ENCODE data around the gene TGFB3. TPM values are rescaled to one million over a fixed set of nuclear protein-coding genes. Genes with fewer than 3 reads are reported as not detected.

TGFB3 gene
- total RNA-seq, 1 donor from 2014 or later, result not detected

GRCh38 chr14:75939200-75939599, 42.6 kb downstream of the TGFB3 start:
- no peak overlapping the region for H3K9ac ChIP-seq
- H3K36me3 ChIP-seq, result no peaks in the 10 kb centered on the region
- peaks cover 4% of the 10 kb centered on the region for H3K36me3 Mint-ChIP-seq
- no peak overlapping the region for H3K4me3 ChIP-seq
- no peak overlapping the region for H3K4me3 Mint-ChIP-seq
- H3K4me1 ChIP-seq, result peaks cover 8% of the 10 kb centered on the region
- no peaks in the 10 kb centered on the region for H3F3A ChIP-seq (ENCODE audit: low read depth)
- no peaks in the 10 kb centered on the region for H4K20me1 ChIP-seq (ENCODE audit: low read depth)
- DNase-seq (ENCODE audit: low spot score), result no peak
- H3K27me3 Mint-ChIP-seq (ENCODE audit: insufficient read depth, low read depth), result no peaks in the 10 kb centered on the region
- H3K4me1 Mint-ChIP-seq, result peaks cover 17% of the 10 kb centered on the region
- no peaks in the 10 kb centered on the region for H3K9me3 ChIP-seq (ENCODE audit: low read depth)
- H3K27ac Mint-ChIP-seq, result no peak overlapping the region
- TF ChIP-seq CTCF (IDR thresholded peaks at IDR 0.05) (no peak), EZH2 (IDR thresholded peaks at IDR 0.05) (no peak), EZH2phosphoT487 (IDR thresholded peaks at IDR 0.05) (no peak)
- no peaks in the 10 kb centered on the region for H3K79me2 ChIP-seq (ENCODE audit: low read depth)
- H3K9me3 Mint-ChIP-seq, result no peaks in the 10 kb centered on the region
- H3K27ac ChIP-seq, result no peak overlapping the region
- no peak overlapping the region for H2AFZ ChIP-seq (replicated peaks)
- H3K4me2 ChIP-seq, result no peak overlapping the region
- no peaks in the 10 kb centered on the region for H3K27me3 ChIP-seq

- Histone ChIP-seq H3F3A (ENCODE audit: low read depth) (no peaks in the 10 kb centered on the region), H4K20me1 (ENCODE audit: low read depth) (no peaks in the 10 kb centered on the region), H3K9ac (no peak overlapping the region), H3K4me3 (no peak overlapping the region), H3K27ac (no peak overlapping the region), H3K9me3 (ENCODE audit: low read depth) (no peaks in the 10 kb centered on the region), H2AFZ (replicated peaks) (no peak overlapping the region), H3K4me2 (no peak overlapping the region), H3K79me2 (ENCODE audit: low read depth) (no peaks in the 10 kb centered on the region), H3K4me1 (peaks cover 8% of the 10 kb centered on the region), H3K36me3 (no peaks in the 10 kb centered on the region), H3K27me3 (no peaks in the 10 kb centered on the region)
- Mint-ChIP-seq H3K4me3 (no peak overlapping the region), H3K27ac (no peak overlapping the region), H3K9me3 (no peaks in the 10 kb centered on the region), H3K4me1 (peaks cover 19% of the 10 kb centered on the region), H3K36me3 (peaks cover 2% of the 10 kb centered on the region), H3K27me3 (ENCODE audit: insufficient read depth, low read depth) (no peaks in the 10 kb centered on the region)
- no peak for DNase-seq (ENCODE audit: low spot score)
- no peak for TF ChIP-seq EZH2 (IDR thresholded peaks at IDR 0.05)
- no peak for TF ChIP-seq CTCF (IDR thresholded peaks at IDR 0.05)
- TF ChIP-seq EZH2phosphoT487 (IDR thresholded peaks at IDR 0.05), result no peak
These were observed 46.7 kb downstream of the TGFB3 start for GRCh38 chr14:75934998-75935628.

DNA sequence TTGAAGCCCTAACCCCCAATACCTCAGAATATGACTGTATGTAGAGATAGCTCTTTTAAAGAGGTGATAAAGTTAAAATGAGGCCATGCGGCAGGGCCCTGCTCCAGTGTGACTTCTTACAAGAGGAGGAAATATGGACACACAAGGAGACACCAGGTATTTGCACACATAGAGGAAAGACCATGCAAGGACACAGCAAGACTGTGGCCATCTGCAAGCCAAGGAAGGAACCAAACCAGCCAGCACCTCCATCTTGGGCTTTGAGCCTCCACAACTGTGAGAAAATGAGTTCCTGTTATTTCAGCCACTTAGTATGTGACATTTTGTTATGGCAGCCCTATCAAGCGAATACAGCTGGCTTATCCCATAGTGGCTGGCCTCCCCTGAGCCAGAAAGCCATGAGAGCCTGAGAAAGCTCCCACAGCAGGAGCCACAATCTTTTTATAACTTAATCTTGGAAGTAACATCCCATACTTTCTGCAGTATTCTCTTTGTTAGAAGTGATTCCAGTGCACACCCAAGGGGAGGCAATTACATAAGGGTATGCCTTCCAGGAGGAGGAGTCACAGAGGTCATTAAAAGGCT, 48.0 kb downstream of the TGFB3 start:
- H3K4me2 ChIP-seq, result no peak overlapping the region
- DNase-seq (ENCODE audit: low spot score), result no peak
- H3K36me3 ChIP-seq, result no peaks in the 10 kb centered on the region
- no peak overlapping the region for H3K27ac ChIP-seq
- Mint-ChIP-seq H3K27ac (no peak overlapping the region), H3K4me3 (no peak overlapping the region), H3K36me3 (peaks cover 2% of the 10 kb centered on the region), H3K9me3 (no peaks in the 10 kb centered on the region), H3K4me1 (peaks cover 19% of the 10 kb centered on the region), H3K27me3 (ENCODE audit: insufficient read depth, low read depth) (no peaks in the 10 kb centered on the region)
- H3K79me2 ChIP-seq (ENCODE audit: low read depth), result no peaks in the 10 kb centered on the region
- no peaks in the 10 kb centered on the region for H3K27me3 ChIP-seq
- no peaks in the 10 kb centered on the region for H3K9me3 ChIP-seq (ENCODE audit: low read depth)
- no peak overlapping the region for H3K9ac ChIP-seq
- no peak for TF ChIP-seq EZH2 (IDR thresholded peaks at IDR 0.05)
- no peak for TF ChIP-seq EZH2phosphoT487 (IDR thresholded peaks at IDR 0.05)
- no peak for TF ChIP-seq CTCF (IDR thresholded peaks at IDR 0.05)
- H3F3A ChIP-seq (ENCODE audit: low read depth), result no peaks in the 10 kb centered on the region
- no peak overlapping the region for H3K4me3 ChIP-seq
- H4K20me1 ChIP-seq (ENCODE audit: low read depth), result no peaks in the 10 kb centered on the region
- H3K4me1 ChIP-seq, result peaks cover 8% of the 10 kb centered on the region
- H2AFZ ChIP-seq (replicated peaks), result no peak overlapping the region

Data from neural progenitor cell (in vitro differentiated cells).